ENCODE results near the gene ST13. TPM values are rescaled to one million over a fixed set of nuclear protein-coding genes. Genes with fewer than 3 reads are reported as not detected.

Gene ST13
- total and polyA plus RNA-seq, 2 experiments from 2014 or later = 159 to 238 TPM

DNA sequence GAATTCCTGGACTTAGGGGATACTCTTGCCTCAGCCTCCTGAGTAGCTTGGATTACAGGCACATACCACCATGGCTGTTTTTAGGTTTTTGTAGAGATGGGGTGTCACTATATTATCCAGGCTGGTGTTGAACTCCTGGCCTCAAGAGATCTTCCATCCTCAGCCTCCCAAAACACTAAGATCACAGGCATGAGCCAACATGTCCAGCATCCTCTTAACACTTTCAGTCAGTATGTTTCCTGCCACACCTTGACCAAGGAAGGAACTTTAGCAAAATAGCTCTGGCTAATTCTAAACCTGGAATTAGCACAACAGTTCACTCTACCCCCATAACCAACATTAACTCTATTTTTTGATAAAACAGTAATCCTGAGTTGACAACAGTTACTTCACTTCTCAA, 32.7 kb upstream of the ST13 start:
- ATAC-seq (no peak), DNase-seq (ENCODE audit: low spot score) (no peak)
- no peaks in the 10 kb centered on the region for H3K79me2 ChIP-seq (replicated peaks; ENCODE audit: insufficient read depth)
- H3K27me3 Mint-ChIP-seq (ENCODE audit: insufficient read depth, low read depth, poor library complexity) = peaks cover 2% of the 10 kb centered on the region
- no peaks in the 10 kb centered on the region for H3K4me1 ChIP-seq (ENCODE audit: insufficient read depth)
- H3K9me2 ChIP-seq (ENCODE audit: insufficient read depth) = no peaks in the 10 kb centered on the region
- H3K27ac ChIP-seq (ENCODE audit: low read depth) = no peak overlapping the region
- peaks cover 5% of the 10 kb centered on the region; the same call in 1 of the 2 replicates for H4K20me1 ChIP-seq (replicated peaks; ENCODE audit: insufficient read depth)
- H3K4me1 Mint-ChIP-seq = no peaks in the 10 kb centered on the region
- no peak overlapping the region for H3K4me3 Mint-ChIP-seq
- no peaks in the 10 kb centered on the region for H3K9me3 Mint-ChIP-seq
- no peak for TF ChIP-seq ZNF331 (CRISPR knock-in tag; IDR thresholded peaks at IDR 0.05; ENCODE audit: low read depth)
- TF ChIP-seq, protein P1, sequence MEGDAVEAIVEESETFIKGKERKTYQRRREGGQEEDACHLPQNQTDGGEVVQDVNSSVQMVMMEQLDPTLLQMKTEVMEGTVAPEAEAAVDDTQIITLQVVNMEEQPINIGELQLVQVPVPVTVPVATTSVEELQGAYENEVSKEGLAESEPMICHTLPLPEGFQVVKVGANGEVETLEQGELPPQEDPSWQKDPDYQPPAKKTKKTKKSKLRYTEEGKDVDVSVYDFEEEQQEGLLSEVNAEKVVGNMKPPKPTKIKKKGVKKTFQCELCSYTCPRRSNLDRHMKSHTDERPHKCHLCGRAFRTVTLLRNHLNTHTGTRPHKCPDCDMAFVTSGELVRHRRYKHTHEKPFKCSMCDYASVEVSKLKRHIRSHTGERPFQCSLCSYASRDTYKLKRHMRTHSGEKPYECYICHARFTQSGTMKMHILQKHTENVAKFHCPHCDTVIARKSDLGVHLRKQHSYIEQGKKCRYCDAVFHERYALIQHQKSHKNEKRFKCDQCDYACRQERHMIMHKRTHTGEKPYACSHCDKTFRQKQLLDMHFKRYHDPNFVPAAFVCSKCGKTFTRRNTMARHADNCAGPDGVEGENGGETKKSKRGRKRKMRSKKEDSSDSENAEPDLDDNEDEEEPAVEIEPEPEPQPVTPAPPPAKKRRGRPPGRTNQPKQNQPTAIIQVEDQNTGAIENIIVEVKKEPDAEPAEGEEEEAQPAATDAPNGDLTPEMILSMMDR (conservative IDR thresholded peaks at IDR 0.05; ENCODE audit: low read depth in 2 of 2) = no peak
- TF ChIP-seq EZH2phosphoT487 (IDR thresholded peaks at IDR 0.05; ENCODE audit: unreplicated experiment) = no peak
- TF ChIP-seq, protein P2, sequence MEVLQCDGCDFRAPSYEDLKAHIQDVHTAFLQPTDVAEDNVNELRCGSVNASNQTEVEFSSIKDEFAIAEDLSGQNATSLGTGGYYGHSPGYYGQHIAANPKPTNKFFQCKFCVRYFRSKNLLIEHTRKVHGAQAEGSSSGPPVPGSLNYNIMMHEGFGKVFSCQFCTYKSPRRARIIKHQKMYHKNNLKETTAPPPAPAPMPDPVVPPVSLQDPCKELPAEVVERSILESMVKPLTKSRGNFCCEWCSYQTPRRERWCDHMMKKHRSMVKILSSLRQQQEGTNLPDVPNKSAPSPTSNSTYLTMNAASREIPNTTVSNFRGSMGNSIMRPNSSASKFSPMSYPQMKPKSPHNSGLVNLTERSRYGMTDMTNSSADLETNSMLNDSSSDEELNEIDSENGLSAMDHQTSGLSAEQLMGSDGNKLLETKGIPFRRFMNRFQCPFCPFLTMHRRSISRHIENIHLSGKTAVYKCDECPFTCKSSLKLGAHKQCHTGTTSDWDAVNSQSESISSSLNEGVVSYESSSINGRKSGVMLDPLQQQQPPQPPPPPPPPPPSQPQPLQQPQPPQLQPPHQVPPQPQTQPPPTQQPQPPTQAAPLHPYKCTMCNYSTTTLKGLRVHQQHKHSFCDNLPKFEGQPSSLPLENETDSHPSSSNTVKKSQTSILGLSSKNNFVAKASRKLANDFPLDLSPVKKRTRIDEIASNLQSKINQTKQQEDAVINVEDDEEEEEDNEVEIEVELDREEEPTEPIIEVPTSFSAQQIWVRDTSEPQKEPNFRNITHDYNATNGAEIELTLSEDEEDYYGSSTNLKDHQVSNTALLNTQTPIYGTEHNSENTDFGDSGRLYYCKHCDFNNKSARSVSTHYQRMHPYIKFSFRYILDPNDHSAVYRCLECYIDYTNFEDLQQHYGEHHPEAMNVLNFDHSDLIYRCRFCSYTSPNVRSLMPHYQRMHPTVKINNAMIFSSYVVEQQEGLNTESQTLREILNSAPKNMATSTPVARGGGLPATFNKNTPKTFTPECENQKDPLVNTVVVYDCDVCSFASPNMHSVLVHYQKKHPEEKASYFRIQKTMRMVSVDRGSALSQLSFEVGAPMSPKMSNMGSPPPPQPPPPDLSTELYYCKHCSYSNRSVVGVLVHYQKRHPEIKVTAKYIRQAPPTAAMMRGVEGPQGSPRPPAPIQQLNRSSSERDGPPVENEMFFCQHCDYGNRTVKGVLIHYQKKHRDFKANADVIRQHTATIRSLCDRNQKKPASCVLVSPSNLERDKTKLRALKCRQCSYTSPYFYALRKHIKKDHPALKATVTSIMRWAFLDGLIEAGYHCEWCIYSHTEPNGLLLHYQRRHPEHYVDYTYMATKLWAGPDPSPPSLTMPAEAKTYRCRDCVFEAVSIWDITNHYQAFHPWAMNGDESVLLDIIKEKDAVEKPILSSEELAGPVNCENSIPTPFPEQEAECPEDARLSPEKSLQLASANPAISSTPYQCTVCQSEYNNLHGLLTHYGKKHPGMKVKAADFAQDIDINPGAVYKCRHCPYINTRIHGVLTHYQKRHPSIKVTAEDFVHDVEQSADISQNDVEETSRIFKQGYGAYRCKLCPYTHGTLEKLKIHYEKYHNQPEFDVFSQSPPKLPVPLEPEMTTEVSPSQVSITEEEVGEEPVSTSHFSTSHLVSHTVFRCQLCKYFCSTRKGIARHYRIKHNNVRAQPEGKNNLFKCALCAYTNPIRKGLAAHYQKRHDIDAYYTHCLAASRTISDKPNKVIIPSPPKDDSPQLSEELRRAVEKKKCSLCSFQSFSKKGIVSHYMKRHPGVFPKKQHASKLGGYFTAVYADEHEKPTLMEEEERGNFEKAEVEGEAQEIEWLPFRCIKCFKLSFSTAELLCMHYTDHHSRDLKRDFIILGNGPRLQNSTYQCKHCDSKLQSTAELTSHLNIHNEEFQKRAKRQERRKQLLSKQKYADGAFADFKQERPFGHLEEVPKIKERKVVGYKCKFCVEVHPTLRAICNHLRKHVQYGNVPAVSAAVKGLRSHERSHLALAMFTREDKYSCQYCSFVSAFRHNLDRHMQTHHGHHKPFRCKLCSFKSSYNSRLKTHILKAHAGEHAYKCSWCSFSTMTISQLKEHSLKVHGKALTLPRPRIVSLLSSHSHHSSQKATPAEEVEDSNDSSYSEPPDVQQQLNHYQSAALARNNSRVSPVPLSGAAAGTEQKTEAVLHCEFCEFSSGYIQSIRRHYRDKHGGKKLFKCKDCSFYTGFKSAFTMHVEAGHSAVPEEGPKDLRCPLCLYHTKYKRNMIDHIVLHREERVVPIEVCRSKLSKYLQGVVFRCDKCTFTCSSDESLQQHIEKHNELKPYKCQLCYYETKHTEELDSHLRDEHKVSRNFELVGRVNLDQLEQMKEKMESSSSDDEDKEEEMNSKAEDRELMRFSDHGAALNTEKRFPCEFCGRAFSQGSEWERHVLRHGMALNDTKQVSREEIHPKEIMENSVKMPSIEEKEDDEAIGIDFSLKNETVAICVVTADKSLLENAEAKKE (CRISPR knock-in tag; IDR thresholded peaks at IDR 0.05) = no peak
- TF ChIP-seq CREB1 (CRISPR knock-in tag; IDR thresholded peaks at IDR 0.05; ENCODE audit: low read depth) = no peak
- H3K4me3 ChIP-seq = no peak overlapping the region
- H3F3A ChIP-seq (replicated peaks; ENCODE audit: low read depth) = no peaks in the 10 kb centered on the region
- no peaks in the 10 kb centered on the region for H3K27me3 ChIP-seq (ENCODE audit: insufficient read depth)
- H3K36me3 ChIP-seq (ENCODE audit: insufficient read depth) = peaks cover 8% of the 10 kb centered on the region
- peaks cover 29% of the 10 kb centered on the region for H3K36me3 Mint-ChIP-seq (ENCODE audit: low read depth)
- no peak overlapping the region for H2AFZ ChIP-seq
- no peak overlapping the region for H3K4me2 ChIP-seq
- H3K27ac Mint-ChIP-seq = no peak overlapping the region
